Activated T-helper 2 cell treated with anti-CD3 and anti-CD28 coated beads, Interferon-gamma antibody, Interleukin-2, Interleukin-4, amounts not matched to agents 10 μg/mL and 5 μg/mL and 100 μg/mL, durations not matched to agents 14 hours and 24 hours and 36 hours (primary cell): Measurements from ENCODE around the gene CFAP299. TPM values are rescaled to one million over a fixed set of nuclear protein-coding genes. Genes with fewer than 3 reads are reported as not detected.

ENCODE experiments used
- DNase-seq: peaks from one replicate; pipeline ENCODE4 v3.0.0; 2021; ENCODE audit warnings: low spot score
- H3K27ac Mint-ChIP-seq: one replicate; pipeline ENCODE4 v1.8.0; 2021; ENCODE audit warnings: mixed read lengths
- H3K27me3 Mint-ChIP-seq: one replicate; pipeline ENCODE4 v1.8.0; 2021; ENCODE audit warnings: low read depth, mixed read lengths
- H3K36me3 Mint-ChIP-seq: one replicate; pipeline ENCODE4 v1.8.0; 2021; ENCODE audit warnings: low read depth, mixed read lengths
- H3K4me1 Mint-ChIP-seq: one replicate; pipeline ENCODE4 v1.8.0; 2021; ENCODE audit warnings: low read depth, mixed read lengths
- H3K4me3 Mint-ChIP-seq: one replicate; pipeline ENCODE4 v1.8.0; 2021; ENCODE audit warnings: low read depth, mild to moderate bottlenecking, moderate library complexity, mixed read lengths
- H3K9me3 Mint-ChIP-seq: one replicate; pipeline ENCODE4 v1.8.0; 2021; ENCODE audit warnings: mixed read lengths
- intact Hi-C: fragments of 100-400 bp; cut with micrococcal nuclease; formaldehyde crosslinking; loops from one replicate; pipeline ENCODE4 v1.15.1; 2023
- total RNA-seq: library from RNA; stranded (reverse); gene quantifications from 2 replicates; pipeline ENCODE4 v1.2.3, GENCODE V29; 2022

The CFAP299 gene
- total RNA-seq, 1 donor from 2014 or later, result not detected

- intact Hi-C loops, result no loop called here
- no peaks in the 10 kb centered on the region for H3K36me3 Mint-ChIP-seq
- no peak for DNase-seq
- no peak overlapping the region for H3K27ac Mint-ChIP-seq
- H3K27me3 Mint-ChIP-seq, result peaks cover 26% of the 10 kb centered on the region
- no peak overlapping the region for H3K4me3 Mint-ChIP-seq
- no peaks in the 10 kb centered on the region for H3K4me1 Mint-ChIP-seq
- no peaks in the 10 kb centered on the region for H3K9me3 Mint-ChIP-seq
Observed at GRCh38 chr4:80529026-80529425, 193.5 kb downstream of the CFAP299 start.

- Mint-ChIP-seq H3K9me3 (no peaks in the 10 kb centered on the region), H3K4me3 (no peak overlapping the region), H3K36me3 (no peaks in the 10 kb centered on the region), H3K27ac (no peak overlapping the region), H3K27me3 (peaks cover 37% of the 10 kb centered on the region), H3K4me1 (no peaks in the 10 kb centered on the region)
- DNase-seq, result no peak
- intact Hi-C loops, result no loop called here
Observed at GRCh38 chr4:80532674-80533333, 197.3 kb downstream of the CFAP299 start.

GRCh38 chr4:80535551-80535950 lies 200.0 kb downstream of the CFAP299 start:
- Mint-ChIP-seq H3K4me1 (peaks cover 6% of the 10 kb centered on the region), H3K4me3 (no peak overlapping the region), H3K27me3 (peaks cover 24% of the 10 kb centered on the region), H3K9me3 (no peaks in the 10 kb centered on the region), H3K27ac (no peak overlapping the region), H3K36me3 (no peaks in the 10 kb centered on the region)
- DNase-seq, result no peak
- intact Hi-C loops, result no loop called here

DNA sequence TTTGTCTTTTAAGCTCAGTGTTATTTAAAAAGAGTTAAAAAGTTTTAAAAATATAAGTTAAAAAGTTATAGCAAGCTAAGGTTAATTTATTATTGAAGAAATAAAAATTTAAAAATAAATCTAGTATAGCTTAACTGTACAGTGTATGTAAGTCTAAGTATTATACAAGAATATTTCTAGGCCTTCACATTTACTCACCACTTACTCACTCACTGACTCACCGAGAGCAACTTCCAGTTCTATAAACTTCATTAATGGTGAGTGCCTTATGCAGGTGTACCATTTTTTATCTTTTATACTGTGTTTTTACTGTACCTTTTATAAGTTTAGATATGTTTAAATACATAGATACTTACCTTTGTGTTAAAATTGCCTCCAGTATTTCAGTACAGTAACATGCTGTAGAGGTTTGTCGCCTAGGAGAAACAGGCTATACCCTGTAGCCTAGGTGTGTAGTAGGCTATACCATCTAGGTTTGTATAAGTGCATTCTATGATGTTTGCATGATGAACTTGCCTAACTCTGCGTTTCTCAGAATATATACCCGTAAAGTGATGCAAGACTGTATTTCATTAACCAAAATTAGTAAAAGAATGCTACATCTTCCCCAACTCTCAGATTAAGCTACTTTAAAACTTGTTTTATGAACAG lies 202.9 kb downstream of the CFAP299 start:
- H3K27ac Mint-ChIP-seq, result no peak overlapping the region
- H3K36me3 Mint-ChIP-seq, result no peaks in the 10 kb centered on the region
- H3K4me3 Mint-ChIP-seq, result no peak overlapping the region
- peaks cover 11% of the 10 kb centered on the region for H3K4me1 Mint-ChIP-seq
- DNase-seq, result no peak
- intact Hi-C loops, result no loop called here
- no peaks in the 10 kb centered on the region for H3K9me3 Mint-ChIP-seq
- H3K27me3 Mint-ChIP-seq, result peaks cover 32% of the 10 kb centered on the region

DNA sequence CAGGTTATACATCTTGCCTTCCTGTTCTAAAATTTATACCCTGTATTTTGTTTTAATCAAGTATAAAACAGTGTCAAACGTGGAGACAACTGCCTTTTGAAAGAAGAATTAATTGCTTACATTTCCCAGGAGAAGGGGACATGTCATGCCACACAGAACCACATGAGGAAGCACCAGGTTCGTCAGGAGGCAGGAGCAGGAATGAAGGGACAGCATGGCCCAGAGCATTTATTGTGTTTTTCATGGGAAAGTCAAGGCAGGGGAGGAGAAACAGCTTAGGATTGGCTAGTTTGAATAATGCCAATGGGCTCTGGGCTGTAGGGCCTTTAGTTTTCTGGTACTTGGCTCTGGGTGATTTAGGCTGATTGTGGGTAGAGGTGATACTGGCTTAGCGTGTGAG lies 203.7 kb downstream of the CFAP299 start:
- Mint-ChIP-seq H3K27me3 (peaks cover 37% of the 10 kb centered on the region), H3K9me3 (no peaks in the 10 kb centered on the region), H3K4me3 (no peak overlapping the region), H3K27ac (no peak overlapping the region), H3K4me1 (peaks cover 11% of the 10 kb centered on the region), H3K36me3 (no peaks in the 10 kb centered on the region)
- DNase-seq, result no peak
- intact Hi-C loops, result no loop called here

DNA sequence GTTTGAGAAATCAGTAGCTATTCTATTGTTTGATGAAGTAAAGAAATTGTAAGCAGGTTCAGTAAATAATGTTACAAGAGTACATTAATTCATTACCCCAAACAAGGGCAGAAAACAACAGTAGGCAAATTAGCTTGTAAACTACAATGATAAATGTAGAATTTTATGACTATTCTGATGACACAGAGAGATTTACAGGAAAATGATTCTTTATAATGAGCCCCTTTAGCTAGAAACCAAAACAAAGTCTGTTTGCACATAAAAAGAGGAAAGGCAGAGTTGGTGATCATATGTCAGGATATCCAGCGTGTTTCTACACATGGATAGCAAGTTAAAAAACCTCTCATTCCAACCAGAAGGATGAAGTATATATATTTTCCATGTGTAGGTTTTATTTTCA lies 204.8 kb downstream of the CFAP299 start:
- no peaks in the 10 kb centered on the region for H3K36me3 Mint-ChIP-seq
- no peak overlapping the region for H3K4me3 Mint-ChIP-seq
- DNase-seq, result no peak
- peaks cover 47% of the 10 kb centered on the region for H3K27me3 Mint-ChIP-seq
- intact Hi-C loops, result loop anchor here (1.0 to 5.0 kb wide), 2 partner anchors 147 to 938 kb away; no protein-coding TSS in a partner anchor
- H3K27ac Mint-ChIP-seq, result no peak overlapping the region
- peaks cover 11% of the 10 kb centered on the region for H3K4me1 Mint-ChIP-seq
- H3K9me3 Mint-ChIP-seq, result no peaks in the 10 kb centered on the region

DNA sequence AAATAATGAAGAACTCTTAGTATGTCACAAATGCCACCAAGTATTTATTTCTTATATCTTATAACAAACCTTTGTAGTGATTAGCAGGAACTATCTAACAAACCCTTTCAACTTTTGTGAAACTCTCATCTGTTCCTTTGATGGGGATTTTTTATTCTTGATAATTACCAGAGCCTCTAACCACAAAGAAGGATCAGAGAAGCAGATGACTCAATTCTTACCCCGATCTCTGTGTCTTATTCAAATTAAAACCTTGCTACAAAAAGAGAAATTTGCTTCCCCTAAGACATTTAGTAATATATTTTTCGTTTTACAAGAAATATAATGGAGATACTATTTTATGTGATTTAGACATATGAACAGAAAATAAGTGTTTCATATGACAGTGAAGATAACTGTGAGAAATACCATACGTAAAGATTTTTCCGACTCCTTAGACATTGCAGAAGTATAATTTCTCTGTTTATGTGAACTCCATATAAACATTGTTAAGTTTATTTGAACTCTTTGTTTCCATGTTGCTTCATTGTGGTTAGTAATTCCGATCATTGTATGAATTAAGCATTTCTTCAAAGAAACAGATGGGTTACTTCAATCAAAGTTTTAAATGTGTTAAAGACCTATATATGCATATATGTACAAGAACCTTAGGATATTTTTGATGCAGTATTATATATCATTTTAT lies 205.4 kb downstream of the CFAP299 start:
- Mint-ChIP-seq H3K27me3 (peaks cover 45% of the 10 kb centered on the region), H3K9me3 (no peaks in the 10 kb centered on the region), H3K4me3 (no peak overlapping the region), H3K4me1 (peaks cover 11% of the 10 kb centered on the region), H3K36me3 (no peaks in the 10 kb centered on the region), H3K27ac (no peak overlapping the region)
- intact Hi-C loops, result loop anchor here (1.0 to 5.0 kb wide), 2 partner anchors 148 to 939 kb away; no protein-coding TSS in a partner anchor
- DNase-seq, result no peak

- Mint-ChIP-seq H3K9me3 (no peaks in the 10 kb centered on the region), H3K27me3 (peaks cover 43% of the 10 kb centered on the region), H3K27ac (no peak overlapping the region), H3K4me3 (no peak overlapping the region), H3K4me1 (peaks cover 11% of the 10 kb centered on the region), H3K36me3 (no peaks in the 10 kb centered on the region)
- DNase-seq, result no peak
- intact Hi-C loops, result loop anchor here (5.0 kb wide), 1 partner anchor 940 kb away; no protein-coding TSS in a partner anchor
Observed at GRCh38 chr4:80542747-80543146, 207.2 kb downstream of the CFAP299 start.

DNA sequence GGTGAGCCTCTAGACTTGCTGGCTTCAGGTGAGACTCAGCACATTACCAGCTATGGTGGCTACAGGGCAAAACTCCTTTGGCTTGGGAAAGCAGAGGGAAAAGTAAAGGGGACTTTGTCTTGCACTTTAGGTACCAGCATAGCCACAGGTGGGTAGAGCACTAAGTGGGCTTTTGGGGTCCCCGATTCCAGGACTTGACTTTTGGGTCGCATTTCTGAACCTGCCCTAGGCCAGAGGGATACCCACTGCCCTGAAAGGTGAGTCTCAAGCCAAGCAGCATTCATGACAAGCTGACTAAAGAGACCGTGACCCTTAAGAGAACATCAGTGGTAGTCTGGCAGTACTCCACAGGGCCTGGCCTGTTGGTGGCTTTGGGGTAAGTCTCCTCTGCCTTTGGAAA lies 224.8 kb downstream of the CFAP299 start:
- intact Hi-C loops, result no loop called here
- H3K4me1 Mint-ChIP-seq, result no peaks in the 10 kb centered on the region

GRCh38 chr4:80566203-80566872 lies 230.8 kb downstream of the CFAP299 start:
- no peaks in the 10 kb centered on the region for H3K36me3 Mint-ChIP-seq
- H3K4me3 Mint-ChIP-seq, result no peak overlapping the region
- no peak overlapping the region for H3K27ac Mint-ChIP-seq
- no peaks in the 10 kb centered on the region for H3K4me1 Mint-ChIP-seq
- H3K27me3 Mint-ChIP-seq, result peaks cover 4% of the 10 kb centered on the region
- peaks cover 4% of the 10 kb centered on the region for H3K9me3 Mint-ChIP-seq
- intact Hi-C loops, result no loop called here
- DNase-seq, result no peak

More for the DNA sequence above, 224.8 kb downstream of the CFAP299 start:
- H3K9me3 Mint-ChIP-seq, result peaks cover 4% of the 10 kb centered on the region
- no peaks in the 10 kb centered on the region for H3K36me3 Mint-ChIP-seq
- no peak overlapping the region for H3K4me3 Mint-ChIP-seq
- H3K27ac Mint-ChIP-seq, result no peak overlapping the region
- peaks cover 6% of the 10 kb centered on the region for H3K27me3 Mint-ChIP-seq
- DNase-seq, result no peak

- Mint-ChIP-seq H3K4me1 (no peaks in the 10 kb centered on the region), H3K9me3 (no peaks in the 10 kb centered on the region), H3K36me3 (no peaks in the 10 kb centered on the region), H3K27ac (no peak overlapping the region), H3K4me3 (no peak overlapping the region), H3K27me3 (no peaks in the 10 kb centered on the region)
- no peak for DNase-seq
- intact Hi-C loops, result no loop called here
Observed at GRCh38 chr4:80568891-80569290, 233.4 kb downstream of the CFAP299 start.

- DNase-seq, result no peak
- Mint-ChIP-seq H3K27me3 (no peaks in the 10 kb centered on the region), H3K4me1 (peaks cover 1% of the 10 kb centered on the region), H3K4me3 (no peak overlapping the region), H3K36me3 (no peaks in the 10 kb centered on the region), H3K9me3 (no peaks in the 10 kb centered on the region), H3K27ac (no peak overlapping the region)
- intact Hi-C loops, result no loop called here
Observed at GRCh38 chr4:80576796-80577195, 241.3 kb downstream of the CFAP299 start.
